Measurements from ENCODE around the gene NELFCD.

GRCh38 chr20:59007665-59008511, 26.8 kb downstream of the NELFCD start:
- no peak for TF ChIP-seq CTCF (IDR thresholded peaks at IDR 0.05)
- TF ChIP-seq POLR2A (IDR thresholded peaks at IDR 0.05), result no peak
